HCT116 (cell line): ENCODE data around the gene IGFBP6. TPM values are rescaled to one million over a fixed set of nuclear protein-coding genes. Genes with fewer than 3 reads are reported as not detected.
A peak's percentile ranks its signal among the peaks of the same experiment; 100 is the strongest.

Experiments used
- ATAC-seq: fragments of 200-7000 bp; cut with Tn5 transposase; 2 replicates; pipeline ENCODE4 v1.9.1; 2020; ENCODE audit warnings: mild to moderate bottlenecking, moderate library complexity
- BruUV-seq: library from RNA; stranded (reverse); fragments of 400-500 nt; replicated peaks from 2 replicates; lab custom pipeline; 2021; lab: Mats Ljungman, UMichigan
- CTCF ChIA-PET: fragments of 300-600 bp; sonication (Branson Sonifier 250); formaldehyde crosslinking; loops from one replicate; lab custom pipeline; 2021; ENCODE audit warnings: antibody characterized with exemption; lab: Charles Lee
- POLR2A ChIA-PET: fragments of 300-600, 350-600 bp; sonication (Branson Sonifier 250); formaldehyde crosslinking; loops from one replicate; lab custom pipeline; 2021; ENCODE audit warnings: antibody characterized with exemption; lab: Charles Lee
- RAD21 ChIA-PET, 2 experiments: fragments of 300-600 bp; sonication (Branson Sonifier 250); formaldehyde crosslinking; loops; one replicate each; lab custom pipeline; 2023; ENCODE audit warnings: low total read pairs in 2 of 2; ENCODE audit not compliant: uncharacterized antibody in 2 of 2, unreplicated experiment in 2 of 2, low non-redundant PET in 1 of 2; lab: Charles Lee
- DNase-seq: peaks from one replicate; pipeline ENCODE4 v3.0.0-alpha.2; 2010; ENCODE audit warnings: low read depth, low spot score
- H2AFZ ChIP-seq: fragments of 200-600 bp; shearing (Covaris generic), sonication (generic); 2 replicates; pipeline ENCODE4 v1.6.1; 2017; ENCODE audit warnings: low read depth, mixed run types, mixed read lengths, antibody characterized with exemption, low read length; ENCODE audit not compliant: poor library complexity, severe bottlenecking
- H3K27ac ChIP-seq: 2 replicates; pipeline ENCODE4 v1.5.1; 2012; ENCODE audit warnings: low read depth, low read length
- H3K27me3 ChIP-seq: fragments of 200-600 bp; sonication (generic); 2 replicates; pipeline ENCODE4 v1.6.1; 2016; ENCODE audit warnings: mixed run types, low read length, mixed read lengths; ENCODE audit not compliant: insufficient read depth
- H3K36me3 ChIP-seq, 2 experiments: fragments of 200-500 bp in 1 of 2; fragments of 200-600 bp in 1 of 2; sonication (Bioruptor generic) in 1 of 2; sonication (generic) in 1 of 2; 2 replicates each; pipeline versions ENCODE4 v1.5.1 to v1.6.1; 2014 to 2016; ENCODE audit warnings: low read length in 2 of 2, inconsistent platforms in 1 of 2, mixed read lengths in 1 of 2, mixed run types in 1 of 2; ENCODE audit not compliant: insufficient read depth in 2 of 2, control insufficient read depth in 1 of 2
- H3K4me1 ChIP-seq, 2 experiments: fragments of 200-600 bp in 1 of 2; sonication (generic) in 1 of 2; 2 replicates each; pipeline versions ENCODE4 v1.5.1 to v1.6.1; 2012 to 2017; ENCODE audit warnings: low read length in 2 of 2, inconsistent platforms in 1 of 2, mild to moderate bottlenecking in 1 of 2, mixed read lengths in 1 of 2, mixed run types in 1 of 2, moderate library complexity in 1 of 2; ENCODE audit not compliant: insufficient read depth in 2 of 2, control insufficient read depth in 1 of 2
- H3K4me2 ChIP-seq: fragments of 200-600 bp; sonication (generic); 2 replicates; pipeline ENCODE4 v1.6.1; 2017; ENCODE audit warnings: mixed run types, low read length, mixed read lengths
- H3K4me3 ChIP-seq, 2 experiments: fragments of 200-600 bp in 1 of 2; sonication (generic) in 1 of 2; replicated peaks in 1 of 2; 2 replicates each; pipeline ENCODE4 v1.5.1; 2011 to 2016; ENCODE audit warnings: low read length in 2 of 2, control low read depth in 1 of 2, low read depth in 1 of 2, mild to moderate bottlenecking in 1 of 2, mixed read lengths in 1 of 2, mixed run types in 1 of 2
- H3K79me2 ChIP-seq: fragments of 200-600 bp; sonication (generic); 2 replicates; pipeline ENCODE4 v1.6.1; 2017; ENCODE audit warnings: mild to moderate bottlenecking, mixed run types, low read length, moderate library complexity, mixed read lengths; ENCODE audit not compliant: insufficient read depth
- H3K9ac ChIP-seq: fragments of 200-600 bp; sonication (generic); 2 replicates; pipeline ENCODE4 v1.6.1; 2016; ENCODE audit warnings: low read length, mixed read lengths
- H3K9me2 ChIP-seq: fragments of 200-600 bp; sonication (generic), shearing (Covaris generic); 2 replicates; pipeline ENCODE4 v1.6.1; 2017; ENCODE audit warnings: mixed run types, mild to moderate bottlenecking, moderate library complexity; ENCODE audit not compliant: insufficient read depth
- H3K9me3 ChIP-seq, 2 experiments: fragments of 200-500 bp in 1 of 2; fragments of 200-600 bp in 1 of 2; sonication (Bioruptor generic) in 1 of 2; sonication (generic) in 1 of 2; 2 replicates each; pipeline ENCODE4 v1.6.1; 2014 to 2017; ENCODE audit warnings: low read length in 2 of 2, mixed read lengths in 2 of 2, inconsistent platforms in 1 of 2, low read depth in 1 of 2, mild to moderate bottlenecking in 1 of 2, mixed run types in 1 of 2, moderate library complexity in 1 of 2; ENCODE audit not compliant: control insufficient read depth in 1 of 2, insufficient read depth in 1 of 2
- H4K20me1 ChIP-seq: fragments of 200-600 bp; sonication (generic), shearing (Covaris generic); 2 replicates; pipeline ENCODE4 v1.6.1; 2017; ENCODE audit warnings: mixed run types, mild to moderate bottlenecking, moderate library complexity; ENCODE audit not compliant: insufficient read depth
- ATF3 ChIP-seq: IDR thresholded peaks from 2 replicates; pipeline ENCODE4 v1.6.1; 2012
- CEBPB ChIP-seq: IDR thresholded peaks from 2 replicates; pipeline ENCODE4 v1.6.1; 2012; ENCODE audit warnings: low read depth
- CTCF ChIP-seq, 3 experiments: fragments of 200-600 bp in 1 of 3; sonication (generic) in 1 of 3; IDR thresholded peaks in 2 of 3; conservative IDR thresholded peaks in 1 of 3; 2 replicates each; pipeline ENCODE4 v1.5.1; 2012 to 2017; ENCODE audit warnings: low read depth in 2 of 3, low read length in 2 of 3, antibody characterized with exemption in 1 of 3, borderline replicate concordance in 1 of 3, control low read depth in 1 of 3, mild to moderate bottlenecking in 1 of 3, mixed read lengths in 1 of 3, mixed run types in 1 of 3, moderate library complexity in 1 of 3; ENCODE audit not compliant: insufficient read depth in 1 of 3
- EGR1 ChIP-seq: IDR thresholded peaks from 2 replicates; pipeline ENCODE4 v1.6.1; 2012; ENCODE audit warnings: low read depth
- JUND ChIP-seq: IDR thresholded peaks from 2 replicates; pipeline ENCODE4 v1.6.1; 2012
- MAX ChIP-seq: IDR thresholded peaks from 2 replicates; pipeline ENCODE4 v1.6.1; 2012
- RAD21 ChIP-seq: IDR thresholded peaks from 2 replicates; pipeline ENCODE4 v1.6.1; 2012; ENCODE audit warnings: low read depth, mild to moderate bottlenecking
- REST ChIP-seq: IDR thresholded peaks from 2 replicates; pipeline ENCODE4 v1.6.1; 2012; ENCODE audit warnings: low read depth
- SIN3A ChIP-seq: IDR thresholded peaks from 2 replicates; pipeline ENCODE4 v1.6.1; 2012; ENCODE audit warnings: low read depth
- SP1 ChIP-seq: IDR thresholded peaks from 2 replicates; pipeline ENCODE4 v1.6.1; 2012; ENCODE audit warnings: low read depth
- TCF7L2 ChIP-seq: IDR thresholded peaks from 2 replicates; pipeline ENCODE4 v1.7.0; 2011; ENCODE audit warnings: borderline replicate concordance, inconsistent platforms; ENCODE audit not compliant: insufficient read depth, insufficient read length; ENCODE audit errors: extremely low read depth
- ZFX ChIP-seq: fragments of 450-650 bp; IDR thresholded peaks from 2 replicates; pipeline ENCODE4 v1.6.1; 2017
- intact Hi-C: fragments of 100-400 bp; cut with micrococcal nuclease; formaldehyde crosslinking; loops from 2 replicates; pipeline ENCODE4 v1.10.0; 2022
- total RNA-seq: library from RNA; stranded (reverse); gene quantifications from one replicate; pipeline ENCODE4 v1.2.1, GENCODE V29; 2021; ENCODE audit not compliant: unreplicated experiment

IGFBP6 gene
- total RNA-seq, 1 experiment from 2014 or later: 83.4 TPM

GRCh38 chr12:53078425-53079225 is 18.8 kb upstream of the IGFBP6 start:
- peaks cover 21% of the 10 kb centered on the region; the same call in 1 of the 2 replicates for H3K79me2 ChIP-seq
- peak overlapping the region; percentile 78 for H3K9ac ChIP-seq
- intact Hi-C loops: loop anchor here (1.0 kb wide), 2 partner anchors 17 to 21 kb away; no protein-coding TSS in a partner anchor
- BruUV-seq: TSS peak; percentile 50
- ATAC-seq (peak; percentile 38), DNase-seq (no peak)
- H3K9me3 ChIP-seq: no peaks in the 10 kb centered on the region
- no peaks in the 10 kb centered on the region for H4K20me1 ChIP-seq
- H3K4me1 ChIP-seq: peaks cover 9 to 30% of the 10 kb centered on the region in 2 experiments
- peak overlapping the region; percentile 72 for H3K27ac ChIP-seq
- H3K9me2 ChIP-seq: no peaks in the 10 kb centered on the region
- H3K27me3 ChIP-seq: no peaks in the 10 kb centered on the region
- peak overlapping the region; percentile 92 for H3K4me2 ChIP-seq
- H3K36me3 ChIP-seq: peaks cover 9 to 24% of the 10 kb centered on the region in 2 experiments; a peak in 2 of 4 replicates
- H3K4me3 ChIP-seq: peak overlapping the region; percentile 67 to 81
- RAD21 ChIA-PET: interaction anchor here (0.5 to 2.0 kb wide), 7 partner anchors 12 to 82 kb away, joined by 3 to 6 read pairs (median 5); no protein-coding TSS in a partner anchor
- TF ChIP-seq CTCF (IDR thresholded peaks at IDR 0.05 in 2 of 3, conservative IDR thresholded peaks at IDR 0.05 in 1 of 3; ENCODE audit: borderline replicate concordance in 1 of 3, insufficient read depth in 1 of 3, low read depth in 2 of 3, low read length in 2 of 3): no peak
- TF ChIP-seq ZFX: peak; percentile 64; the same call in 1 of the 2 replicates
- TF ChIP-seq EGR1: no peak
- TF ChIP-seq CEBPB: no peak
- peak; percentile 20; the same call in 1 of the 2 replicates for TF ChIP-seq SIN3A
- no peak for TF ChIP-seq SP1
- no peak for TF ChIP-seq REST
- no peak for TF ChIP-seq TCF7L2
- TF ChIP-seq JUND: no peak
- no peak for TF ChIP-seq RAD21
- peak; percentile 72 for TF ChIP-seq MAX
- TF ChIP-seq ATF3: no peak
- POLR2A ChIA-PET: interaction anchor here (0.7 to 2.6 kb wide), 24 partner anchors 8 to 301 kb away, joined by 3 to 27 read pairs (median 4); partner anchors contain the start of genes CSAD, EIF4B, IGFBP6 and KRT8
- CTCF ChIA-PET: interaction anchor here (0.8 to 3.3 kb wide), 13 partner anchors 9 to 243 kb away, joined by 3 to 33 read pairs (median 4); partner anchors contain the start of gene AAAS
- no peak overlapping the region for H2AFZ ChIP-seq
